ENCODE measurements around the gene TAT. TPM values are rescaled to one million over a fixed set of nuclear protein-coding genes. Genes with fewer than 3 reads are reported as not detected.

The TAT gene
- polyA plus RNA-seq, 1 donor from 2014 or later = not detected

- Histone ChIP-seq H3K79me2 (replicated peaks; ENCODE audit: insufficient read depth, low read length) (no peaks in the 10 kb centered on the region), H3K9me3 (ENCODE audit: low read length) (no peaks in the 10 kb centered on the region), H3K36me3 (ENCODE audit: insufficient read depth, low read length) (no peaks in the 10 kb centered on the region), H3K4me3 (ENCODE audit: low read length) (no peak overlapping the region), H3F3A (ENCODE audit: insufficient read depth, low read length, poor library complexity, severe bottlenecking) (no peaks in the 10 kb centered on the region), H3K27me3 (ENCODE audit: insufficient read depth, low read depth, low read length) (no peaks in the 10 kb centered on the region), H3K9ac (ENCODE audit: low read length) (no peak overlapping the region), H4K20me1 (ENCODE audit: insufficient read depth) (no peaks in the 10 kb centered on the region), H3K27ac (ENCODE audit: low read length) (no peak overlapping the region), H3K9me2 (ENCODE audit: insufficient read depth, low read length) (no peaks in the 10 kb centered on the region), H2AFZ (ENCODE audit: low read depth, low read length) (no peak overlapping the region), H3K4me2 (ENCODE audit: low read length) (no peak overlapping the region)
- TF ChIP-seq EP300 (conservative IDR thresholded peaks at IDR 0.05; ENCODE audit: poor library complexity, severe bottlenecking) = no peak
- TF ChIP-seq TAF1 (IDR thresholded peaks at IDR 0.05; ENCODE audit: low read depth) = no peak
- TF ChIP-seq CTCF (IDR thresholded peaks at IDR 0.05; ENCODE audit: poor library complexity, severe bottlenecking) = no peak
- no peak for TF ChIP-seq POLR2AphosphoS5 (IDR thresholded peaks at IDR 0.05)
- no peak for TF ChIP-seq EZH2 (IDR thresholded peaks at IDR 0.05; ENCODE audit: borderline replicate concordance, insufficient read depth, low read length, poor library complexity, severe bottlenecking)
- no peak for TF ChIP-seq SMC3 (conservative IDR thresholded peaks at IDR 0.05; ENCODE audit: poor library complexity)
- TF ChIP-seq RAD21 (conservative IDR thresholded peaks at IDR 0.05) = no peak
- TF ChIP-seq, protein P1, sequence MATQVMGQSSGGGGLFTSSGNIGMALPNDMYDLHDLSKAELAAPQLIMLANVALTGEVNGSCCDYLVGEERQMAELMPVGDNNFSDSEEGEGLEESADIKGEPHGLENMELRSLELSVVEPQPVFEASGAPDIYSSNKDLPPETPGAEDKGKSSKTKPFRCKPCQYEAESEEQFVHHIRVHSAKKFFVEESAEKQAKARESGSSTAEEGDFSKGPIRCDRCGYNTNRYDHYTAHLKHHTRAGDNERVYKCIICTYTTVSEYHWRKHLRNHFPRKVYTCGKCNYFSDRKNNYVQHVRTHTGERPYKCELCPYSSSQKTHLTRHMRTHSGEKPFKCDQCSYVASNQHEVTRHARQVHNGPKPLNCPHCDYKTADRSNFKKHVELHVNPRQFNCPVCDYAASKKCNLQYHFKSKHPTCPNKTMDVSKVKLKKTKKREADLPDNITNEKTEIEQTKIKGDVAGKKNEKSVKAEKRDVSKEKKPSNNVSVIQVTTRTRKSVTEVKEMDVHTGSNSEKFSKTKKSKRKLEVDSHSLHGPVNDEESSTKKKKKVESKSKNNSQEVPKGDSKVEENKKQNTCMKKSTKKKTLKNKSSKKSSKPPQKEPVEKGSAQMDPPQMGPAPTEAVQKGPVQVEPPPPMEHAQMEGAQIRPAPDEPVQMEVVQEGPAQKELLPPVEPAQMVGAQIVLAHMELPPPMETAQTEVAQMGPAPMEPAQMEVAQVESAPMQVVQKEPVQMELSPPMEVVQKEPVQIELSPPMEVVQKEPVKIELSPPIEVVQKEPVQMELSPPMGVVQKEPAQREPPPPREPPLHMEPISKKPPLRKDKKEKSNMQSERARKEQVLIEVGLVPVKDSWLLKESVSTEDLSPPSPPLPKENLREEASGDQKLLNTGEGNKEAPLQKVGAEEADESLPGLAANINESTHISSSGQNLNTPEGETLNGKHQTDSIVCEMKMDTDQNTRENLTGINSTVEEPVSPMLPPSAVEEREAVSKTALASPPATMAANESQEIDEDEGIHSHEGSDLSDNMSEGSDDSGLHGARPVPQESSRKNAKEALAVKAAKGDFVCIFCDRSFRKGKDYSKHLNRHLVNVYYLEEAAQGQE (IDR thresholded peaks at IDR 0.05; ENCODE audit: borderline replicate concordance) = no peak
- TF ChIP-seq MXI1 (conservative IDR thresholded peaks at IDR 0.05; ENCODE audit: poor library complexity, severe bottlenecking) = no peak
These were observed 9.0 kb downstream of the TAT start for GRCh38 chr16:71567931-71568330.

DNA sequence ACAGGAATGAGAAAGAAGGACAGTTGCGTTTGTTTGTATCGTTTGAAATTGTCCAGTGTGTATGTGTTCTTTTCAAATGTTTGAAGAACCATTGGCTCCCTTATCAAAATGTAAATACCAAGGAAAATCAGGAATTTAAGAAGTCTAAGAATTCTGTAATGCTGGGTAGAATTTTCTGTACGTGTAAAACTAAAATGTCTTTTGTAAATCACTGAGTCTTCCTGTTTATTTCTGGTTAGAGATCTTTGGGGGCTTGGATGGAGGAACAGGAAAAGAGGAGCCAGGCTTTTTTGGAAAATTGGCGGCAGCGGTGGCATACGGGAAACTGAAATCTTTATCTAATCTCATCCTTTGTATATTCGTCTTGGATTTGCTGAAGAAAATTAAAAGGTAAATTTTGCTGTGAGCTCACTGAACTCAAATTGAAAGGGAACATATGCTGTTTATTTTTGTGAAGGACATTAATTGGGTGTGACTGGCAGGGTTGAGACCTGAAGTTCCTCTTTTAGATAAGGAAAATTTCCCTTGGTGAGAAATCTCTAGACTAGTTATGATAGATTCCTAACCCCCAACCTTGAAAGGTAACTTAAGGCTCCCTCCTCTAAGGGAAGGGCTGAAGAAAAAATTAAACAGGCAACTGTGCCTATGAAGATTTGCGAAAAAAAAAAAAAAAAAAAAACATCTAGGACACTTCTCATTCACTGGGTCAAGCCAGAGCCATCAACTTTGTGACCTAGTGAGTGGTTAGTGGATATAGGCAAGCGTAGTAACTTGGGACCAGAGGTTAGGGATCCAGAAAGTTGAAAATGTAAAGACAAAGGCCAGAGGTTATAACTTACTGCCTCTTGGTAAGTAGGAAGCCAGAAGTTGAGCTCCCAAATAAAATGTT is 10.8 kb downstream of the TAT start:
- H3K4me3 ChIP-seq (ENCODE audit: low read length) = peak overlapping the region; percentile 72
- H2AFZ ChIP-seq (ENCODE audit: low read depth, low read length) = no peak overlapping the region
- H3K27ac ChIP-seq (ENCODE audit: low read length) = peak overlapping the region; percentile 79
- no peaks in the 10 kb centered on the region for H3F3A ChIP-seq (ENCODE audit: insufficient read depth, low read length, poor library complexity, severe bottlenecking)
- no peaks in the 10 kb centered on the region for H3K36me3 ChIP-seq (ENCODE audit: insufficient read depth, low read length)
- no peak overlapping the region for H3K4me2 ChIP-seq (ENCODE audit: low read length)
- H3K79me2 ChIP-seq (replicated peaks; ENCODE audit: insufficient read depth, low read length) = no peaks in the 10 kb centered on the region
- H3K27me3 ChIP-seq (ENCODE audit: insufficient read depth, low read depth, low read length) = no peaks in the 10 kb centered on the region
- no peak overlapping the region for H3K9ac ChIP-seq (ENCODE audit: low read length)
- no peaks in the 10 kb centered on the region for H3K9me3 ChIP-seq (ENCODE audit: low read length)
- TF ChIP-seq, protein P1 (IDR thresholded peaks at IDR 0.05; ENCODE audit: borderline replicate concordance) = no peak
- TF ChIP-seq RAD21 (conservative IDR thresholded peaks at IDR 0.05) (no peak), SMC3 (conservative IDR thresholded peaks at IDR 0.05; ENCODE audit: poor library complexity) (no peak), EP300 (conservative IDR thresholded peaks at IDR 0.05; ENCODE audit: poor library complexity, severe bottlenecking) (no peak), EZH2 (IDR thresholded peaks at IDR 0.05; ENCODE audit: borderline replicate concordance, insufficient read depth, low read length, poor library complexity, severe bottlenecking) (no peak), POLR2AphosphoS5 (IDR thresholded peaks at IDR 0.05) (no peak), TAF1 (IDR thresholded peaks at IDR 0.05; ENCODE audit: low read depth) (no peak), CTCF (IDR thresholded peaks at IDR 0.05; ENCODE audit: poor library complexity, severe bottlenecking) (no peak), MXI1 (conservative IDR thresholded peaks at IDR 0.05; ENCODE audit: poor library complexity, severe bottlenecking) (no peak)
- H3K9me2 ChIP-seq (ENCODE audit: insufficient read depth, low read length) = no peaks in the 10 kb centered on the region
- H4K20me1 ChIP-seq (ENCODE audit: insufficient read depth) = no peaks in the 10 kb centered on the region

Data from neural cell (in vitro differentiated cells).